HepG2 (cell line): Measurements from ENCODE around the gene ITGB3. TPM values are rescaled to one million over a fixed set of nuclear protein-coding genes. Genes with fewer than 3 reads are reported as not detected.

Experiments
- ATAC-seq: fragments of 200-7000 bp; cut with Tn5 transposase; 3 replicates; pipeline ENCODE4 v1.9.1; 2020; ENCODE audit warnings: mild to moderate bottlenecking, moderate library complexity
- BruUV-seq: library from RNA; stranded (reverse); fragments of 400-500 nt; replicated peaks from 2 replicates; lab custom pipeline; 2021; lab: Mats Ljungman, UMichigan
- CTCF ChIA-PET: fragments of 300-600 bp; formaldehyde crosslinking; extraction: SDS; loops from one replicate; lab custom pipeline; 2021; ENCODE audit warnings: low total read pairs, inconsistent platforms, low intra/inter-chr PET ratio; lab: Yijun Ruan, JAX
- POLR2A ChIA-PET: fragments of 350-600 bp; sonication (Branson Sonifier 250); formaldehyde crosslinking; loops from one replicate; lab custom pipeline; 2020; ENCODE audit warnings: antibody characterized with exemption, inconsistent platforms; lab: Yijun Ruan, JAX
- DNase-seq: peaks from one replicate; pipeline ENCODE4 v3.0.0-alpha.2; 2015; ENCODE audit warnings: low spot score
- FAIRE-seq: peaks from 3 replicates; lab custom pipeline; 2011; peaks lifted over from hg19 to GRCh38; lab: Jason Lieb, UNC
- H2AFZ ChIP-seq: one replicate; pipeline ENCODE4 v1.6.1; 2011; ENCODE audit warnings: low read length, inconsistent platforms
- H3K27ac ChIP-seq: fragments of 300-600 bp; 3 replicates; pipeline ENCODE4 v1.8.0; 2011; ENCODE audit warnings: mixed run types, mild to moderate bottlenecking, mixed read lengths, low read length, inconsistent platforms; ENCODE audit not compliant: insufficient read depth; ENCODE audit errors: extremely low read length
- H3K27me3 ChIP-seq, 2 experiments: fragments of 200-600 bp in 1 of 2; 2 replicates in 1 of 2; 3 replicates in 1 of 2; pipeline versions ENCODE4 v1.6.0 to v1.8.0; 2011; ENCODE audit warnings: low read length in 2 of 2, mild to moderate bottlenecking in 2 of 2, moderate library complexity in 2 of 2, inconsistent platforms in 1 of 2; ENCODE audit not compliant: insufficient read depth in 2 of 2, control insufficient read depth in 1 of 2
- H3K36me3 ChIP-seq, 2 experiments: fragments of 200-600 bp in 1 of 2; replicated peaks in 1 of 2; 2 replicates in 1 of 2; 3 replicates in 1 of 2; pipeline versions ENCODE4 v1.5.1 to v1.8.0; 2011; ENCODE audit warnings: low read length in 2 of 2, inconsistent platforms in 1 of 2; ENCODE audit not compliant: insufficient read depth in 2 of 2, control insufficient read depth in 1 of 2
- H3K4me1 ChIP-seq: 2 replicates; pipeline ENCODE4 v1.5.1; 2012; ENCODE audit warnings: low read length, inconsistent platforms; ENCODE audit not compliant: insufficient read depth
- H3K4me2 ChIP-seq: 2 replicates; pipeline ENCODE4 v1.6.0; 2011; ENCODE audit warnings: low read depth, low read length, inconsistent platforms
- H3K4me3 ChIP-seq, 3 experiments: fragments of 200-600 bp in 1 of 3; sonication (generic), shearing (Covaris generic) in 1 of 3; replicated peaks in 1 of 3; 2 replicates each; pipeline ENCODE4 v1.5.1; 2011 to 2016; ENCODE audit warnings: low read length in 3 of 3, inconsistent platforms in 2 of 3, low read depth in 2 of 3, mild to moderate bottlenecking in 2 of 3, control low read depth in 1 of 3, mixed read lengths in 1 of 3; ENCODE audit not compliant: insufficient read depth in 1 of 3
- H3K79me2 ChIP-seq: one replicate; pipeline ENCODE4 v1.6.1; 2011; ENCODE audit warnings: low read length, inconsistent platforms; ENCODE audit not compliant: insufficient read depth
- H3K9ac ChIP-seq: 2 replicates; pipeline ENCODE4 v1.6.0; 2011; ENCODE audit warnings: mild to moderate bottlenecking, low read depth, low read length, inconsistent platforms; ENCODE audit not compliant: insufficient read depth
- H3K9me3 ChIP-seq: 2 replicates; pipeline ENCODE4 v1.5.1; 2012; ENCODE audit warnings: mild to moderate bottlenecking, low read length
- H4K20me1 ChIP-seq: 2 replicates; pipeline ENCODE4 v1.6.0; 2011; ENCODE audit warnings: inconsistent platforms, mild to moderate bottlenecking, low read length, moderate library complexity; ENCODE audit not compliant: insufficient read depth
- BRCA1 ChIP-seq: sonication (generic); formaldehyde crosslinking; IDR thresholded peaks from 2 replicates; pipeline ENCODE4 v1.4.0; 2020; ENCODE audit warnings: missing genetic modification reagents
- HDAC6 ChIP-seq: fragments of 200-600 bp; sonication (generic); IDR thresholded peaks from 2 replicates; pipeline ENCODE4 v1.7.0; 2017; ENCODE audit warnings: mild to moderate bottlenecking, antibody characterized with exemption, low read length, low read depth
- SIX4 ChIP-seq: sonication (generic); formaldehyde crosslinking; IDR thresholded peaks from 2 replicates; pipeline ENCODE4 v1.4.0; 2020; ENCODE audit warnings: missing genetic modification reagents
- SPEN ChIP-seq: sonication (generic); formaldehyde crosslinking; IDR thresholded peaks from 2 replicates; pipeline ENCODE4 v1.5.1; 2020; ENCODE audit warnings: low read depth, mild to moderate bottlenecking, missing genetic modification reagents
- TEAD2 ChIP-seq: sonication (generic); formaldehyde crosslinking; IDR thresholded peaks from 2 replicates; pipeline ENCODE4 v1.9.0; 2021; ENCODE audit warnings: missing genetic modification reagents
- TRIM24 ChIP-seq: sonication (generic); formaldehyde crosslinking; IDR thresholded peaks from 2 replicates; pipeline ENCODE4 v1.8.0; 2022; ENCODE audit warnings: mild to moderate bottlenecking, missing genetic modification reagents
- ZNF256 ChIP-seq: sonication (generic); formaldehyde crosslinking; conservative IDR thresholded peaks from 2 replicates; pipeline ENCODE4 v1.4.0; 2020; ENCODE audit warnings: missing genetic modification reagents
- ZNF558 ChIP-seq: sonication (generic); formaldehyde crosslinking; IDR thresholded peaks from 2 replicates; pipeline ENCODE4 v1.9.0; 2022; ENCODE audit warnings: mild to moderate bottlenecking, missing genetic modification reagents, borderline replicate concordance
- WGBS: methylation state at CpG from one replicate; pipeline ENCODE4 v1.1.6; 2017; ENCODE audit warnings: low lambda C conversion rate; 5-methylcytosine and 5-hydroxymethylcytosine counted together
- in situ Hi-C: cut with HindIII; loops from 2 replicates; pipeline ENCODE4 v1.10.0; 2017; ENCODE audit warnings: low pct_unique_long_range_greater_than_20kb; ENCODE audit not compliant: extremely low pct_ligation_motif_present
- intact Hi-C: fragments of 100-400 bp; cut with micrococcal nuclease; formaldehyde crosslinking; loops from one replicate; pipeline ENCODE4 v1.10.0; 2022; ENCODE audit not compliant: unreplicated experiment
- polyA plus RNA-seq, 8 experiments: library from polyadenylated mRNA; depleted of rRNA in 3 of 8; stranded (reverse) in 7 of 8; unstranded in 1 of 8; fragments of >200 nt; fragmentation: Illumina TruSeq in 4 of 8; extraction: Trizol in 4 of 8; gene quantifications; 2 replicates each; pipeline versions ENCODE4 v1.2.1 to v1.2.3, GENCODE V29; 2011 to 2016; ENCODE audit warnings: low read depth in 4 of 8, missing spikeins in 1 of 8, mixed read lengths in 1 of 8; ENCODE audit not compliant: insufficient read depth in 1 of 8
- total RNA-seq, 5 experiments: library from RNA; depleted of rRNA; stranded (reverse); fragments of >200 nt; fragmentation: Illumina TruSeq; extraction: Trizol; gene quantifications; 2 replicates each; pipeline ENCODE4 v1.2.3, GENCODE V29; 2016; ENCODE audit warnings: low read depth in 1 of 5
- TF ChIP-seq, protein P1 (sequence below): sonication (generic); formaldehyde crosslinking; conservative IDR thresholded peaks from 2 replicates; pipeline ENCODE4 v1.8.0; 2022; ENCODE audit warnings: missing genetic modification reagents
- TF ChIP-seq, protein P2 (sequence below): sonication (generic); formaldehyde crosslinking; IDR thresholded peaks from 2 replicates; pipeline ENCODE4 v1.4.0; 2020; ENCODE audit warnings: mild to moderate bottlenecking, missing genetic modification reagents

Gene ITGB3
- total and polyA plus RNA-seq, 2 of the 13 experiments (the other 11 are each of a cell fraction or from before 2014, with no cell fraction given) = 0.09 to 0.31 TPM

DNA sequence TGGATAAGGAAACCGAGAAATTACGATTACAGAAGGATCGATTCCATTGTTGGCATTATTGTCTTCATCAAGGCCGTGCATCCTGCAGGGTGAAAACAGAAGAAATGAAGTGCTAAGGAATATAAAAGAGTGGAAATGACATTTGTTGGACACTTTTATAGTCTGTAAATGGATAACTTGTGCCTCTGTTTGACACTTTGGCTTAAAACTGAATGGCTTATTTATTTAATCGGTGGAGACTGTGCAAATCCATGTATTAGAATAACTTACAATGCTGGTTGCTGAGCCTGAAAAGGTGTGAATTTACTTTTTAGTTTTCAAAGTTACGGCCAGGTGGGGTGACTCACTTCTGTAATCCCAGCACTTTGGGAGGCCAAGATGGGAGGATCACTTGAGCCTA lies 31.4 kb downstream of the ITGB3 start:
- in situ Hi-C loops = no loop called here
- no peak for FAIRE-seq

More for the DNA sequence above, 31.4 kb downstream of the ITGB3 start:
- no peaks in the 10 kb centered on the region; the same call in 1 of the 2 replicates for H3K4me1 ChIP-seq
- peaks cover 0 to 10% of the 10 kb centered on the region in 2 experiments; a peak in 1 of 5 replicates for H3K27me3 ChIP-seq
- H3K4me3 ChIP-seq = no peak overlapping the region
- no peaks in the 10 kb centered on the region for H3K9me3 ChIP-seq
- no peak overlapping the region for H3K27ac ChIP-seq
- DNase-seq (no peak), ATAC-seq (no peak)
- ChIA-PET CTCF (no interaction called here), POLR2A (no interaction called here)
- H3K9ac ChIP-seq = no peak overlapping the region
- H4K20me1 ChIP-seq = no peaks in the 10 kb centered on the region
- no TSS peak for BruUV-seq
- H3K79me2 ChIP-seq = no peaks in the 10 kb centered on the region
- TF ChIP-seq ZNF558 (CRISPR knock-in tag) (no peak), ZNF256 (CRISPR knock-in tag) (no peak), HDAC6 (no peak), SPEN (CRISPR knock-in tag) (no peak), SIX4 (no peak), TRIM24 (CRISPR knock-in tag) (no peak), TEAD2 (CRISPR knock-in tag) (no peak), BRCA1 (CRISPR knock-in tag) (no peak)
- TF ChIP-seq, protein P1, sequence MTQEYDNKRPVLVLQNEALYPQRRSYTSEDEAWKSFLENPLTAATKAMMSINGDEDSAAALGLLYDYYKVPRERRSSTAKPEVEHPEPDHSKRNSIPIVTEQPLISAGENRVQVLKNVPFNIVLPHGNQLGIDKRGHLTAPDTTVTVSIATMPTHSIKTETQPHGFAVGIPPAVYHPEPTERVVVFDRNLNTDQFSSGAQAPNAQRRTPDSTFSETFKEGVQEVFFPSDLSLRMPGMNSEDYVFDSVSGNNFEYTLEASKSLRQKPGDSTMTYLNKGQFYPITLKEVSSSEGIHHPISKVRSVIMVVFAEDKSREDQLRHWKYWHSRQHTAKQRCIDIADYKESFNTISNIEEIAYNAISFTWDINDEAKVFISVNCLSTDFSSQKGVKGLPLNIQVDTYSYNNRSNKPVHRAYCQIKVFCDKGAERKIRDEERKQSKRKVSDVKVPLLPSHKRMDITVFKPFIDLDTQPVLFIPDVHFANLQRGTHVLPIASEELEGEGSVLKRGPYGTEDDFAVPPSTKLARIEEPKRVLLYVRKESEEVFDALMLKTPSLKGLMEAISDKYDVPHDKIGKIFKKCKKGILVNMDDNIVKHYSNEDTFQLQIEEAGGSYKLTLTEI = no peak
- TF ChIP-seq, protein P2, sequence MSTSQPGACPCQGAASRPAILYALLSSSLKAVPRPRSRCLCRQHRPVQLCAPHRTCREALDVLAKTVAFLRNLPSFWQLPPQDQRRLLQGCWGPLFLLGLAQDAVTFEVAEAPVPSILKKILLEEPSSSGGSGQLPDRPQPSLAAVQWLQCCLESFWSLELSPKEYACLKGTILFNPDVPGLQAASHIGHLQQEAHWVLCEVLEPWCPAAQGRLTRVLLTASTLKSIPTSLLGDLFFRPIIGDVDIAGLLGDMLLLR (CRISPR knock-in tag) = no peak
- H3K36me3 ChIP-seq = no peaks in the 10 kb centered on the region
- no peak overlapping the region for H2AFZ ChIP-seq
- no peak overlapping the region for H3K4me2 ChIP-seq
- intact Hi-C loops = no loop called here
- 54% methylated on average over 6 of the region's 6 CpGs for WGBS
